Stimulated activated CD4-positive, alpha-beta T cell treated with anti-CD3 and anti-CD28 coated beads, Interleukin-15, amount 100 ng/mL, for 1 hour (primary cell): ENCODE results near the gene HNRNPUL1.
"Not testable (repeated sequence)": the region's sequence is repeated elsewhere in the genome, so short reads cannot be mapped to it uniquely, and the experiment has no call there.

Source experiments
- DNase-seq, 2 donors: peaks; one replicate each; pipeline ENCODE4 v3.0.0-alpha.2; 2020; ENCODE audit warnings: low read depth in 1 of 2, low spot score in 1 of 2

HNRNPUL1 gene

GRCh38 chr19:41273076-41273475 lies 8.9 kb downstream of the HNRNPUL1 start:
- no peak for DNase-seq

- no peak for DNase-seq
Measured at GRCh38 chr19:41274802-41275201, 10.6 kb downstream of the HNRNPUL1 start.

DNA sequence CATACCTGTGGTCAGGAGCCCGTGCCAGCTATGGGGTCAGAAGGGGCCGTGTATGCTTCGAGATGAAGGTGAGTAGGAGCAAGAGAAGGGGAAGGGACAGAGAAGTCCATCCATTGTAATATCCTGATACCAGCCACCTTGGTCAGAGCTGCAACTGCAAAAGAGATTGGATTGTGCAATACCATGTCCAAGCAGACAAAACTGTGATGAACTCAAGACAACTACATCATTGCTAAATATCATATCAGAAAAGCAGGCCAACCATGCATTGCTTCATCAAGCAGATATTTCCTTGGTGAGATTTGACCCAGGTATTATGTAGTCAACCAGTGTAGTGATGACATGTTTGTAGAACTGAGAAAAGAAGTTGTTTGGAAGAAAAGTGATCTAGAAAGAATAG lies 12.1 kb downstream of the HNRNPUL1 start:
- no peak for DNase-seq

DNA sequence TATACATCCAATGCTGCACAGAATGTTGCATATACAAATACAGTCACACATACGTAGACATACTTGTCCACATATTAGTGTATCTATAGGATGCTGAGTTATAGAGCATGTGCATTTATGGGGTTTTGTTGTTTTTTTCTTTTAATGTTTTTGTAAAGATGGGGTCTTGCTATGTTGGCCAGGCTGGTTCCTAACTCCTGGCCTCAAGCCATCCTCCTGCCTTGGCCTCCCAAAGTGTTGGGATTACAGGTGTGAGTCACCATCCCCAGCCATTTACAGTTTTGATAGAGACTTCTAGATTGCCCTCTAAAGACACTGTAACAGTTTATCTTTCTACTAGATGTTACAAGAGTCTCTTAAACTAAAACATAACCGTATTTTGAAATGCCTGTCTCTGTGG lies 14.3 kb downstream of the HNRNPUL1 start:
- DNase-seq, result no peak

- no peak for DNase-seq
Measured at GRCh38 chr19:41288673-41289530, 24.7 kb downstream of the HNRNPUL1 start.

- DNase-seq, result not testable (repeated sequence)
Measured at GRCh38 chr19:41289814-41290213, 25.6 kb downstream of the HNRNPUL1 start.

- no peak for DNase-seq
Measured at GRCh38 chr19:41294393-41294792, 30.2 kb downstream of the HNRNPUL1 start.

DNA sequence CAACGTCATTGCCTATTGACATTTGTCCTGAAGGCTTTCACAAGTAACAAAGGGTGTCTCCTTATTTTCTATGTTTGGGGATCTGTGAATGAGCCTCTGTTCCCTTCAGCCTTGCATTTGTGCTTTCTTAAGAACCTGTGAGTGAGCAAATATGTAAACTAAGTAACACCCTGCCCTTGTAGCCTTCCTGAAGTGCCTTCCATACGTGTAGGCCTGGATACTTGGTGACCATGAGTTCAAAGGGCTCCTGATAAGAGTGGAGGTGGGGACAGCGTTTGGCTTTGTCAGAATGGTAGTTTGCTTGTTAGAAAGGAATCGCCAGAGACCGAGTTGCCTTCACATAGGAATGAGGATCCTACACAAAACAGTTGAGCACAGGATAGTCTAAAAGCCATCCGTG lies 31.3 kb downstream of the HNRNPUL1 start:
- DNase-seq, result no peak

DNA sequence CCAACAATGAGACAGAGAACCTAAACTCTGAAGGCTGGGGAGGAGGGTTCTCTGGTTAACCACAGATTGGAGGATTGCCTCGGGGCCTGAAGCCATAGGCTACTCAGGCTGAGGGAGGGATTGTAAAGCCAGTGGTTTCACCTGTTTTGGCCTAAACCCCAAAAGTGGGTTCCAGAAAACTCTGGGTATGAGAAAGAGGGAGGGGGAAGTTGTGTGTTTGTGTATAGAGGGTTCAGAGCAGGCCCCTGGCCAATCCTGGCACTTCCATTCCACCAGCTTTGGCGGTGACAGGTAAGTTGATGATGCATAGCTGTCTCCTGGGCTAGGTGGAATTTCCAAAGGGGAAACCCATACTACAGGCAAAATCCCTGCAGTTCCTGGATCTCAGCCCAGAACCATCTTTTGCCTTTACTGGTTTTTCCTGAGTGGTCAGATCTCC lies 32.3 kb downstream of the HNRNPUL1 start:
- DNase-seq, result no peak

GRCh38 chr19:41297628-41298347 lies 33.6 kb downstream of the HNRNPUL1 start:
- no peak for DNase-seq

- no peak for DNase-seq
Measured at GRCh38 chr19:41298348-41298964, 34.3 kb downstream of the HNRNPUL1 start.

DNA sequence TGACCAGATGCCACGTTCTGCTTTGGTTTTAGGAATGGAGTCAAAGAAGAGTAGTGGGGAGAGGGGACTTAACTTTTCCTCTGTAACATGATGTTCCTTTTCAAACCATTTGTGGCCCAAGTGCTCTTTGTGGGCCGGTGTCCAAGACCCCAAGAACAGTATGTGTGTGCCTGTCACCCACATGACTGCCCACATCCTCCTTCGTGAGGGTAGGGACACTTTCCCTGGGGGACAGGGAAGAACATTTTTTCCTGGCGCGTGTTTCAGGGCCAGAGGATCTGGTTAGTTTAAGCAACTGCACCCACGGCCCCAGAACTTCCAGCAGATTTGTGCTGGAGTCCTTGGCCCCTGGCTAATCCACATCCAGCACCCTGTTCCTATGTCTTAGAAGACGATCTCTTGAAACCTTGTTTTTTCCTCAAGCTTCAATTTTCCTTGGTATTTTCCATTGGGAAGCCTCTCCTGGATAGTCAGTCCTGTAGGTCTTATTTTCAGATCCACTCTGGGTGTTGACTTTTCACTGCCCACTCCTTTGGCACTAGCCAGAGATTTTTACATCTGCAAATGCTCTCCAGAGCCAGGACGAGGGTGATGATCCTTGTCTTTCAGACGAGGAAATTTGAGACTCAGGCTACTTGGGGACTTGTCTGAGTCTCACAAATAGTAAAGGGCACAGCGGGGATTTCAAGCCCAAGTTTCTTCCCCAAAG lies 35.0 kb downstream of the HNRNPUL1 start:
- no peak for DNase-seq

DNA sequence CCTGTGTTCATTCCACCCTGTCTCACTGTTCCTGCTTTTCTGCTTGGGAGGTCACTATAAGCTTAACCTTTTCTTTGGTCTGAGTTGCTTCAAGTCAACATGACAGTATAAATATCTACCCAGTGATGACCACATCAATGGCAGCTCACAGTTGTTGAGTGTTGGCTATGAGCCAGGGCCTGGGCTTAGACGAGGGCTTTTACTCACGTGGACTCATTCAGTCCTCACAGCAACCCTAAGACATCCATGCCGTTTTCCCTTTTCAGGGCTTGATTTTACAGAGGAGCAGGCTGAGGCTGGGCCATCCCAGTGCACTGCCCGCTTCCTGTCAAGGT lies 35.5 kb downstream of the HNRNPUL1 start:
- no peak for DNase-seq

- no peak for DNase-seq
Measured at GRCh38 chr19:41300555-41300954, 36.4 kb downstream of the HNRNPUL1 start.

DNA sequence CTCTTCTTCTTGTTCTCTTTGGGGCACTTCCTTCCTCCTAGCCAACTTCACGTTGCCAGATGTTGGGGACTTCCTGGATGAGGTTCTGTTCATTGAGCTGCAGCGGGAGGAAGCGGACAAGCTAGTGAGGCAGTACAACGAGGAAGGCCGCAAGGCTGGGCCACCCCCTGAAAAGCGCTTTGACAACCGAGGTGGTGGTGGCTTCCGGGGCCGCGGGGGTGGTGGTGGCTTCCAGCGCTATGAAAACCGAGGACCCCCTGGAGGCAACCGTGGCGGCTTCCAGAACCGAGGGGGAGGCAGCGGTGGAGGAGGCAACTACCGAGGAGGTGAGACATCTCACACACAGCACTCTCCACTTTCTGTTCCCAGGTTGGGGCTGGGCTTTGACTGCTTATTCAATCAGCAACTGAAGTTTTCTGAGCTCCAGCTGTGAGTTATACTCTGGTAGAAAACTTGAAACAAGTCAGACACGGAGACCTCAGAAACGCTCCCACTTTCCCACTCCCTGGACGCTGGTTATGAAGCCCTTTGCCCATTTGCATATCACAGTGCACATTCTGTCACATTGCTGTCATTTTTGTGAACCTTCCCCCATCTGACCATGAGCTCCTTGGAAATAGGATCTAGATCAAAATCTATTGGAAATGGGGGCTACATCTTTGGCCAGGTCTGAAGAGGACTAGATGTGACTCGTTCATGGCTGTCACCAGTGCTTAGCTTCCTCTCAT lies 38.6 kb downstream of the HNRNPUL1 start:
- DNase-seq, result peak; percentile 32 to 48

- no peak for DNase-seq
Measured at GRCh38 chr19:41303954-41304353, 39.8 kb downstream of the HNRNPUL1 start.

DNA sequence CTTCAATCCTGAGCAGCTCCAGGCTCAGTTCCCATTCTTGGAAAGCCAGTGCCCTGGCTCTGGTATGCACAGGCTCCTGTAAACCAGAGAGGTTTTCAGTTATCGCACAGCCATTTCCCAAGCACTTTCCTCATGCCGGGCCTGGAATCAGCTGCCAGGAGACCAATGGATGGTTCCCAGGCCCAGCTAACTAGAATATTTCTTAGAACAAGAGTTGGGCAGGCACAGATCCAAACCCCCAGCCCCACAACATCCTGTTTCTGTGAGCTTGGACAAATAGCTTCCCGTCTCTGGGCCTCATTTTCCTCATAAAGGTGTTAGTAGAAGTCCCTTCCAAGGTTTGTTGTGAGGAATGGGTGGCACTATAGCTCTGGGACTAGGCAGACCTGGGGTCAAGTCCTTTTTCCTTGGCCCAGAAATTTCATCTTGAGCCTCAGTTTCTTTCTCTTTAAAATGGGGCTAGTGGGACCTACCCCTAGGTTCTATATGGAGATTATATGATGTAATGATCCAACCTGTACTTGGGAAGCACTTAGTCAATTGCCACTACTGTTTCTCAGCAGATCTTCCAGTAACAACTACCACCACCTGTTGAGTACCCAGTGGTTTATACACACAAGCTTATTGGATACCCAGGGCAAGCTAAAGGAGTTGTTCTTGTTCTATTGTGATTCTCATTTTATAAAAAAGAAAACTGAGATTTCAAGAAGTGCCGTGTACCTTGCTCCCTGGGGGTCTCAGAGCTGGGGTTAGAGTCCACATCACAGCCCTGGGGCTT lies 40.7 kb downstream of the HNRNPUL1 start:
- DNase-seq, result no peak

DNA sequence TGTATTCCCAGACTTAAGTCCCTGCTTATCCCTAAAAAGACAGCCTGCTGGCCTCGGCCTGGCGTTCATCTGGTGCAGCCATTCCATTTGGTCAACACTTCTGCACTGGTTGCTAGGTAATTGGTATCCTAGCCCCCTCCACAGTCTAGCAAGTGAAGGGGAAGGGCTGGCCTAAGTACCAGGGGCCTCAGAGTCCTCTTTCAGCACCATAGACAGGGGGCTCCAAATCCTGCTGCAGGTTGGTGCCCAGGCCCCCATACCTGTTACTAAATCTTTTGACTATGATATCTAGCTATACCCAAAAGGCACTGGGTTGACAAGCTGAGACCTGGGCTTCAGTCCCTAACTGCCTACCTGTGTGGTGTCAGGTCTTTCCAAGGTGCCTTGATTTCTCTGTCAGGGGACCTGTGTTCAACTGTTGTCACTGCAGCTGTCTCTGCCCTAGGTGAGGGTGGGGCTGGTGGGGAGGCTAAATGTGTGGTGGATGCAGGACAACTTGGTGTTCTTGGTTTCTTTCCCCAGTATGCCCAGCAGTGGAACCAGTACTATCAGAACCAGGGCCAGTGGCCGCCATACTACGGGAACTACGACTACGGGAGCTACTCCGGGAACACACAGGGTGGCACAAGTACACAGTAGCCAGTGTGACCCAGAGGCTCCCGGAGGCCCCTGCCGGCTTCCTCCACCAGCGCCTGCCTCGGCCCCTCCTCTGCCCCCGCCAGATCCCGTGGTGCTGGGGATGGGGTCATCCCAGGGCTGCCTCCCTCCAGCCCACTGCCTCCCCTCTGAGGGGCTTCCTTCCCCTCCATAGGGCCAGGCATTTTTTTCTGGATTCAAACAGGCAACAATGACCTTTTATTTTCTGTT lies 42.0 kb downstream of the HNRNPUL1 start:
- no peak for DNase-seq
